Ishikawa (cell line): ENCODE measurements around the gene PIK3AP1.

ENCODE experiments used
- CEBPB ChIP-seq: IDR thresholded peaks from 2 replicates; pipeline ENCODE4 v1.6.1; 2012
- CREB1 ChIP-seq: IDR thresholded peaks from 2 replicates; pipeline ENCODE4 v1.6.1; 2012; ENCODE audit warnings: low read depth
- EGR1 ChIP-seq: IDR thresholded peaks from 2 replicates; pipeline ENCODE4 v1.6.1; 2012
- EP300 ChIP-seq: IDR thresholded peaks from 2 replicates; pipeline ENCODE4 v1.6.1; 2012; ENCODE audit warnings: borderline replicate concordance
- FOXM1 ChIP-seq: IDR thresholded peaks from 2 replicates; pipeline ENCODE4 v1.6.1; 2012; ENCODE audit warnings: low read depth, borderline replicate concordance
- MAX ChIP-seq: IDR thresholded peaks from 2 replicates; pipeline ENCODE4 v1.6.1; 2012
- NFIC ChIP-seq: IDR thresholded peaks from 2 replicates; pipeline ENCODE4 v1.6.1; 2012
- RAD21 ChIP-seq: IDR thresholded peaks from 2 replicates; pipeline ENCODE4 v1.6.1; 2012; ENCODE audit warnings: low read depth
- REST ChIP-seq: IDR thresholded peaks from 2 replicates; pipeline ENCODE4 v1.6.1; 2012; ENCODE audit warnings: low read depth, mild to moderate bottlenecking
- TAF1 ChIP-seq: IDR thresholded peaks from 2 replicates; pipeline ENCODE4 v1.6.1; 2012; ENCODE audit warnings: low read depth, mild to moderate bottlenecking
- TCF12 ChIP-seq: IDR thresholded peaks from 2 replicates; pipeline ENCODE4 v1.6.1; 2012; ENCODE audit warnings: low read depth
- TEAD4 ChIP-seq: IDR thresholded peaks from 2 replicates; pipeline ENCODE4 v1.6.1; 2012
- YY1 ChIP-seq: IDR thresholded peaks from 2 replicates; pipeline ENCODE4 v1.6.1; 2012; ENCODE audit warnings: low read depth
- ZBTB7A ChIP-seq: IDR thresholded peaks from 2 replicates; pipeline ENCODE4 v1.6.1; 2012; ENCODE audit warnings: low read depth
- TF ChIP-seq, protein P1 (sequence below): IDR thresholded peaks from 2 replicates; pipeline ENCODE4 v1.6.1; 2012

The PIK3AP1 gene

GRCh38 chr10:96606946-96607345 lies 113.4 kb downstream of the PIK3AP1 start:
- TF ChIP-seq FOXM1 (no peak), CEBPB (no peak), RAD21 (no peak), YY1 (no peak), TAF1 (no peak), EGR1 (no peak), MAX (no peak), REST (no peak), TCF12 (no peak), TEAD4 (no peak), ZBTB7A (no peak), NFIC (no peak), EP300 (no peak), CREB1 (no peak)
- TF ChIP-seq, protein P1, sequence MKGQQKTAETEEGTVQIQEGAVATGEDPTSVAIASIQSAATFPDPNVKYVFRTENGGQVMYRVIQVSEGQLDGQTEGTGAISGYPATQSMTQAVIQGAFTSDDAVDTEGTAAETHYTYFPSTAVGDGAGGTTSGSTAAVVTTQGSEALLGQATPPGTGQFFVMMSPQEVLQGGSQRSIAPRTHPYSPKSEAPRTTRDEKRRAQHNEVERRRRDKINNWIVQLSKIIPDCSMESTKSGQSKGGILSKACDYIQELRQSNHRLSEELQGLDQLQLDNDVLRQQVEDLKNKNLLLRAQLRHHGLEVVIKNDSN: no peak

DNA sequence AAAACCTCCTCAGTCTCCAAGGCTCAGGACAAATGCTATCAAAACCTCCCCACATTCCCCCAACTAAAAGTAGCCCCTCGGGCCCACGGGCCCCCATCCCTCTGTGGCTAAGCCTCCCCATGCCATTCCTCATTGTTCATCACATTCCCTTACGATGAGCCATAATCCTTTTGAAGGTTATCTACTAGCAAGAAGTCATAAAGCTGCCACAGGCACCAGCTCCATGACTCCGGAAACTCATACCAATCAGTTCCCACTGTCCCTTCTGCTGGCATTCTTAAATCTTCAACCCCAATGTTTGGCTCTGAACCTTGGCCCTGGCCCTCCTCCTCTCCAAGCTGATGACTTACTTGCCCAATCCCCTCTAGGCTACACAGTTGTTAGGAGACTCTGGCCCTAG lies 114.1 kb downstream of the PIK3AP1 start:
- TF ChIP-seq EP300: no peak
- no peak for TF ChIP-seq FOXM1
- TF ChIP-seq, protein P1: no peak
- TF ChIP-seq TEAD4: no peak
- no peak for TF ChIP-seq YY1
- TF ChIP-seq NFIC: no peak
- no peak for TF ChIP-seq MAX
- TF ChIP-seq RAD21: no peak
- TF ChIP-seq CREB1: no peak
- TF ChIP-seq TCF12: no peak
- no peak for TF ChIP-seq REST
- no peak for TF ChIP-seq TAF1
- no peak for TF ChIP-seq EGR1
- no peak for TF ChIP-seq ZBTB7A

GRCh38 chr10:96600337-96600736 lies 120.0 kb downstream of the PIK3AP1 start:
- TF ChIP-seq ZBTB7A (no peak), FOXM1 (no peak), REST (no peak), TCF12 (no peak), TEAD4 (no peak), CREB1 (no peak), YY1 (no peak), MAX (no peak), RAD21 (no peak), TAF1 (no peak)
- TF ChIP-seq, protein P1: no peak

- TF ChIP-seq TEAD4 (no peak), REST (no peak), TAF1 (no peak), YY1 (no peak), FOXM1 (no peak), RAD21 (no peak), NFIC (no peak), EGR1 (no peak), CREB1 (no peak), ZBTB7A (no peak), TCF12 (no peak), CEBPB (no peak), MAX (no peak), EP300 (no peak)
- TF ChIP-seq, protein P1: no peak
These were observed 121.5 kb downstream of the PIK3AP1 start for GRCh38 chr10:96598846-96599245.
